ENCODE measurements around the gene INF2. TPM values are rescaled to one million over a fixed set of nuclear protein-coding genes. Genes with fewer than 3 reads are reported as not detected.

The INF2 gene
- total and polyA plus RNA-seq, 2 experiments from 2014 or later = 36.7 to 75.5 TPM

DNA sequence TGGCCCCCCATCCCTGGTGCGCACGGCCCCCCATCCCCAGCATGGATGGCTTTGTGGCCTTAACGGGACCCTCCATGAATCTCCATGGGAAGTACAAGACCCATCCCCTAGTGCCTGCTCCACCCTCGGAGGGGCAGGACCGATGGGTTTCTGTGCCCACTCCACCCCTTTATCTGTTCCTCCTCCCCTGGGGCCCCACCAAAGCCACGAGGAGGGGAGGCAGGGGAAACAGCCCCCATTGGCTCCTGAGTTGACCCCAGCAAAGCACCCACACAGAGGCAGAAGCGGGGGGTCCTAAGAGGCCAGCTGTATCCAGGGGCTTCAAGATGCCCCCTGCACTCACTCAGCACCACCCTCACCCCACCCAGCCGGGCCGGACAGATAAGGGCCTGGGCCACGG is 48.7 kb upstream of the INF2 start:
- Histone ChIP-seq H3K4me2 (no peak overlapping the region), H3K4me1 (ENCODE audit: insufficient read depth) (no peaks in the 10 kb centered on the region), H3F3A (replicated peaks; ENCODE audit: low read depth) (no peaks in the 10 kb centered on the region), H3K4me3 (no peak overlapping the region), H3K36me3 (ENCODE audit: insufficient read depth) (no peaks in the 10 kb centered on the region), H3K9me2 (ENCODE audit: insufficient read depth) (no peaks in the 10 kb centered on the region), H4K20me1 (replicated peaks; ENCODE audit: insufficient read depth) (no peaks in the 10 kb centered on the region), H3K27me3 (ENCODE audit: insufficient read depth) (no peaks in the 10 kb centered on the region), H3K79me2 (replicated peaks; ENCODE audit: insufficient read depth) (no peaks in the 10 kb centered on the region), H3K27ac (ENCODE audit: low read depth) (no peak overlapping the region), H2AFZ (no peak overlapping the region)
- peaks cover 10% of the 10 kb centered on the region for H3K9me3 Mint-ChIP-seq
- H3K27ac Mint-ChIP-seq = no peak overlapping the region
- H3K27me3 Mint-ChIP-seq (ENCODE audit: insufficient read depth, low read depth, poor library complexity) = peaks cover 5% of the 10 kb centered on the region
- no peaks in the 10 kb centered on the region; the same call in 2 of the 3 replicates for H3K36me3 Mint-ChIP-seq (ENCODE audit: low read depth)
- DNase-seq (ENCODE audit: low spot score) (no peak), ATAC-seq (no peak)
- no peak overlapping the region for H3K4me3 Mint-ChIP-seq
- peaks cover 10% of the 10 kb centered on the region for H3K4me1 Mint-ChIP-seq
- no peak for TF ChIP-seq ZNF462 (CRISPR knock-in tag; IDR thresholded peaks at IDR 0.05)
- TF ChIP-seq CREB1 (CRISPR knock-in tag; IDR thresholded peaks at IDR 0.05; ENCODE audit: low read depth) = no peak
- TF ChIP-seq EZH2 (IDR thresholded peaks at IDR 0.05; ENCODE audit: low read depth, unreplicated experiment) = no peak
- TF ChIP-seq NANOG (IDR thresholded peaks at IDR 0.05; ENCODE audit: borderline replicate concordance) = no peak
- no peak for TF ChIP-seq STAT1 (IDR thresholded peaks at IDR 0.05; ENCODE audit: unreplicated experiment)
- TF ChIP-seq ETS1 (IDR thresholded peaks at IDR 0.05) = no peak
- TF ChIP-seq, protein P1, sequence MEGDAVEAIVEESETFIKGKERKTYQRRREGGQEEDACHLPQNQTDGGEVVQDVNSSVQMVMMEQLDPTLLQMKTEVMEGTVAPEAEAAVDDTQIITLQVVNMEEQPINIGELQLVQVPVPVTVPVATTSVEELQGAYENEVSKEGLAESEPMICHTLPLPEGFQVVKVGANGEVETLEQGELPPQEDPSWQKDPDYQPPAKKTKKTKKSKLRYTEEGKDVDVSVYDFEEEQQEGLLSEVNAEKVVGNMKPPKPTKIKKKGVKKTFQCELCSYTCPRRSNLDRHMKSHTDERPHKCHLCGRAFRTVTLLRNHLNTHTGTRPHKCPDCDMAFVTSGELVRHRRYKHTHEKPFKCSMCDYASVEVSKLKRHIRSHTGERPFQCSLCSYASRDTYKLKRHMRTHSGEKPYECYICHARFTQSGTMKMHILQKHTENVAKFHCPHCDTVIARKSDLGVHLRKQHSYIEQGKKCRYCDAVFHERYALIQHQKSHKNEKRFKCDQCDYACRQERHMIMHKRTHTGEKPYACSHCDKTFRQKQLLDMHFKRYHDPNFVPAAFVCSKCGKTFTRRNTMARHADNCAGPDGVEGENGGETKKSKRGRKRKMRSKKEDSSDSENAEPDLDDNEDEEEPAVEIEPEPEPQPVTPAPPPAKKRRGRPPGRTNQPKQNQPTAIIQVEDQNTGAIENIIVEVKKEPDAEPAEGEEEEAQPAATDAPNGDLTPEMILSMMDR (conservative IDR thresholded peaks at IDR 0.05; ENCODE audit: low read depth in 2 of 2) = no peak
